B cell (primary cell): ENCODE data around the gene ZNRD2.

Experiments used
- EZH2 ChIP-seq: IDR thresholded peaks from 2 replicates; pipeline ENCODE4 v1.6.1; 2012; ENCODE audit warnings: borderline replicate concordance, low read depth, mild to moderate bottlenecking, moderate library complexity, low read length; ENCODE audit not compliant: insufficient read depth, poor library complexity, severe bottlenecking
- TF ChIP-seq, protein P1 (sequence below): fragments of 200-600 bp; IDR thresholded peaks from one replicate; pipeline ENCODE4 v1.8.0; 2022; ENCODE audit warnings: antibody characterized with exemption, mild to moderate bottlenecking

DNA sequence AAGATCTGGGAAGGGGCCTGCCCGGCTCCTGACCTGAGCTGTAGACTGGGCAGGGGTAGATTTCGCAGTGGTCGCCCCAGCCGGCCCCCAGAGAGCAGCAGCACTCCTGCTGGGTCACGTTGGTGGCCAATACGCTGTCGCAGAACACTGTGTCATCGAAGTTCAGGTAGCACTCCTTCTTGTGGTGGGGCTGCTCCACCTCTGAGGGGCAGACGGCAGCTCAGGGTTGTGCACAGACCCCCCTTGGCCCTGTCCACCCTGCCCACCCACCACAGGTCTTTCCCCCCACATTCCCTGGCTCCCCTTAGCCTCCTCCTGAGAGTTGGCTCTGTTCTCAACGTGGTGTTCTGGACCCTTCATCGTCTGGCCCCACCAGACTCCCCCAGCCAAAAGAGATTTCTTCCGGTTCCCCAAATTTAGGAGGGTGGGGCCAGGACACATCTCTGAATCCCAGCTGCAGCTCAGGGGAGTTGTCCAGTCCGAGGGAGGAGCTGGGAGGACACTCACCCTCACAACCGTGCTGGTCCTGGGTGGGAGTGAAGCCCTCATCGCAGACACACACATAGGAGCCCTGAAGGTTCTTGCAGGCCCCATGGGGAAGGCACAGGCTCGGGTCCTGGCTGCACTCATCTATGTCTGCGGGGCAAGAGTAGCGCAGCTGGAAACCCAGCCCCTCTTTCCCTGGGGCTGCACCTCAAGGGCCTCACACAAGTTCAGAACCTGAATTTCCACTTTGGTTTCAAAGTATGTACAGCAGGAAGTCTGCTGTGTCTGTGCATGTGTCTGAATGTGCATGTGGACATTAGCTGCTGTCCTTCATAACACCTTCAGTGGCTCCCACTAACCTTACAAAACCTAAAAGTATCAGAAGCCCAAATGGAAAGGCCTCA is 28.9 kb upstream of the ZNRD2 start:
- TF ChIP-seq, protein P1, sequence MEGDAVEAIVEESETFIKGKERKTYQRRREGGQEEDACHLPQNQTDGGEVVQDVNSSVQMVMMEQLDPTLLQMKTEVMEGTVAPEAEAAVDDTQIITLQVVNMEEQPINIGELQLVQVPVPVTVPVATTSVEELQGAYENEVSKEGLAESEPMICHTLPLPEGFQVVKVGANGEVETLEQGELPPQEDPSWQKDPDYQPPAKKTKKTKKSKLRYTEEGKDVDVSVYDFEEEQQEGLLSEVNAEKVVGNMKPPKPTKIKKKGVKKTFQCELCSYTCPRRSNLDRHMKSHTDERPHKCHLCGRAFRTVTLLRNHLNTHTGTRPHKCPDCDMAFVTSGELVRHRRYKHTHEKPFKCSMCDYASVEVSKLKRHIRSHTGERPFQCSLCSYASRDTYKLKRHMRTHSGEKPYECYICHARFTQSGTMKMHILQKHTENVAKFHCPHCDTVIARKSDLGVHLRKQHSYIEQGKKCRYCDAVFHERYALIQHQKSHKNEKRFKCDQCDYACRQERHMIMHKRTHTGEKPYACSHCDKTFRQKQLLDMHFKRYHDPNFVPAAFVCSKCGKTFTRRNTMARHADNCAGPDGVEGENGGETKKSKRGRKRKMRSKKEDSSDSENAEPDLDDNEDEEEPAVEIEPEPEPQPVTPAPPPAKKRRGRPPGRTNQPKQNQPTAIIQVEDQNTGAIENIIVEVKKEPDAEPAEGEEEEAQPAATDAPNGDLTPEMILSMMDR = no peak
- TF ChIP-seq EZH2 = no peak
